Measurements from ENCODE around the gene EVC2.

The EVC2 gene

GRCh38 chr4:5575941-5576340 is 132.4 kb downstream of the EVC2 start:
- no peak for TF ChIP-seq CTCF (IDR thresholded peaks at IDR 0.05; ENCODE audit: insufficient read depth, low read depth, low read length, missing control alignments)
- no peak for DNase-seq (ENCODE audit: low read depth)
- H3K4me3 ChIP-seq (ENCODE audit: low read depth, low read length), result no peak overlapping the region

GRCh38 chr4:5574386-5574785 is 134.0 kb downstream of the EVC2 start:
- no peak overlapping the region for H3K4me3 ChIP-seq (ENCODE audit: low read depth, low read length)
- no peak for DNase-seq (ENCODE audit: low read depth)
- no peak for TF ChIP-seq CTCF (IDR thresholded peaks at IDR 0.05; ENCODE audit: insufficient read depth, low read depth, low read length, missing control alignments)

GRCh38 chr4:5573965-5574364 is 134.4 kb downstream of the EVC2 start:
- TF ChIP-seq CTCF (IDR thresholded peaks at IDR 0.05; ENCODE audit: insufficient read depth, low read depth, low read length, missing control alignments), result no peak
- no peak overlapping the region for H3K4me3 ChIP-seq (ENCODE audit: low read depth, low read length)
- no peak for DNase-seq (ENCODE audit: low read depth)

- no peak for TF ChIP-seq CTCF (IDR thresholded peaks at IDR 0.05; ENCODE audit: insufficient read depth, low read depth, low read length, missing control alignments)
- DNase-seq (ENCODE audit: low read depth), result no peak
- H3K4me3 ChIP-seq (ENCODE audit: low read depth, low read length), result no peak overlapping the region
Measured at GRCh38 chr4:5572751-5573150, 135.6 kb downstream of the EVC2 start.

- no peak overlapping the region for H3K4me3 ChIP-seq (ENCODE audit: low read depth, low read length)
- TF ChIP-seq CTCF (IDR thresholded peaks at IDR 0.05; ENCODE audit: insufficient read depth, low read depth, low read length, missing control alignments), result no peak
- no peak for DNase-seq (ENCODE audit: low read depth)
Measured at GRCh38 chr4:5572114-5572513, 136.2 kb downstream of the EVC2 start.

- DNase-seq (ENCODE audit: low read depth), result no peak
- H3K4me3 ChIP-seq (ENCODE audit: low read depth, low read length), result no peak overlapping the region
- TF ChIP-seq CTCF (IDR thresholded peaks at IDR 0.05; ENCODE audit: insufficient read depth, low read depth, low read length, missing control alignments), result no peak
Measured at GRCh38 chr4:5571646-5572045, 136.7 kb downstream of the EVC2 start.

- TF ChIP-seq CTCF (IDR thresholded peaks at IDR 0.05; ENCODE audit: insufficient read depth, low read depth, low read length, missing control alignments), result no peak
Measured at GRCh38 chr4:5569451-5569850, 138.9 kb downstream of the EVC2 start.

More at GRCh38 chr4:5569451-5569850, 138.9 kb downstream of the EVC2 start:
- DNase-seq (ENCODE audit: low read depth), result no peak
- no peak overlapping the region for H3K4me3 ChIP-seq (ENCODE audit: low read depth, low read length)
